AG08396 (cell line): ENCODE data around the gene SYT6.

ENCODE experiments used
- DNase-seq: peaks from one replicate; pipeline ENCODE4 v3.0.0; 2012; ENCODE audit warnings: low spot score, mixed read lengths

Gene SYT6

GRCh38 chr1:114154146-114154962 lies 685 bp upstream of the SYT6 start:
- peak; percentile 46 for DNase-seq

- DNase-seq, result peak; percentile 82
Measured at GRCh38 chr1:114152508-114153260, 985 bp downstream of the SYT6 start.

GRCh38 chr1:114152089-114152507 lies 1.6 kb downstream of the SYT6 start:
- no peak for DNase-seq

- DNase-seq, result no peak
Measured at GRCh38 chr1:114150016-114150415, 3.7 kb downstream of the SYT6 start.

- DNase-seq, result no peak
Measured at GRCh38 chr1:114149211-114149610, 4.5 kb downstream of the SYT6 start.

- DNase-seq, result no peak
Measured at GRCh38 chr1:114145504-114146151, 8.0 kb downstream of the SYT6 start.

- DNase-seq, result no peak
Measured at GRCh38 chr1:114144016-114144415, 9.7 kb downstream of the SYT6 start.

GRCh38 chr1:114139540-114139939 lies 14.1 kb downstream of the SYT6 start:
- DNase-seq, result no peak

GRCh38 chr1:114137497-114137896 lies 16.2 kb downstream of the SYT6 start:
- DNase-seq, result no peak

- no peak for DNase-seq
Measured at GRCh38 chr1:114135786-114136185, 17.9 kb downstream of the SYT6 start.

- no peak for DNase-seq
Measured at GRCh38 chr1:114134518-114134917, 19.2 kb downstream of the SYT6 start.

- DNase-seq, result no peak
Measured at GRCh38 chr1:114133129-114133528, 20.5 kb downstream of the SYT6 start.

- DNase-seq, result no peak
Measured at GRCh38 chr1:114131526-114132220, 22.0 kb downstream of the SYT6 start.

- DNase-seq, result no peak
Measured at GRCh38 chr1:114130846-114131525, 22.7 kb downstream of the SYT6 start.

GRCh38 chr1:114130213-114130612 lies 23.5 kb downstream of the SYT6 start:
- DNase-seq, result no peak

GRCh38 chr1:114128293-114128692 lies 25.4 kb downstream of the SYT6 start:
- DNase-seq, result no peak

GRCh38 chr1:114126261-114127095 lies 27.2 kb downstream of the SYT6 start:
- no peak for DNase-seq

GRCh38 chr1:114124644-114125043 lies 29.0 kb downstream of the SYT6 start:
- DNase-seq, result no peak

GRCh38 chr1:114122941-114123618 lies 30.6 kb downstream of the SYT6 start:
- peak; percentile 37 for DNase-seq

- DNase-seq, result no peak
Measured at GRCh38 chr1:114118351-114118990, 35.2 kb downstream of the SYT6 start.
